Measurements from ENCODE around the gene CFAP53.

Gene CFAP53

DNA sequence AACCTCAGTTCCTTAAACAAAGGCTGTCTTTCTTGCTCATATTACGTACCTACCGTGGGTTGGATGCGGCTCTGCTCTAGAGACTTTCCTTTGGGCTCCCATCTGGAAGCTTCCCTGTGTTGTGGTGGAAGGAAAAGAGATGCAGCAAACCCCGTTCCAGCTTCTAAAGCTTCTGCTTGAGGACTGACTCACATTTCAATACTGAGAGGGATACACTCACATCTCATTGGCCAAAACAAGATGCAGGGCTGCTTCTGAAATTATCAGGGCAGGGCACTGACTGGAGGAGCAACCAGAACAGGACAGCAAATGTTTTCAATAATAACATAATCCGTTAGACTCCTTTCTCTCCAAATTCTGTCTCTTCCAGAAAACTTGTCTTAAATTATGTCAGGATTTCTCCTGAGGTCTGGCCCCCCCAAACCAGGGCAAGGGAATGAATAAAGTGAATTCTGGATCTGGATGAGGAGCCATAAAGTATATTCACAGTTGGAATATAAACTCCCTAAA is 66.9 kb downstream of the CFAP53 start:
- H3K27me3 ChIP-seq (ENCODE audit: insufficient read depth, insufficient read length): peaks cover 38% of the 10 kb centered on the region
- no peaks in the 10 kb centered on the region for H3K36me3 ChIP-seq (ENCODE audit: insufficient read depth, insufficient read length, low read length)
- no peaks in the 10 kb centered on the region; the same call in 1 of the 2 replicates for H3K9me3 ChIP-seq (ENCODE audit: insufficient read depth, low read length)
- no peak overlapping the region for H3K9ac ChIP-seq (ENCODE audit: insufficient read length, low read depth)
- DNase-seq (ENCODE audit: low read depth, low spot score): no peak
- TF ChIP-seq SUZ12 (IDR thresholded peaks at IDR 0.05; ENCODE audit: extremely low read depth, insufficient read depth, insufficient read length) (no peak), ZNF274 (IDR thresholded peaks at IDR 0.05; ENCODE audit: low read depth, low read length) (no peak), YY1 (IDR thresholded peaks at IDR 0.05; ENCODE audit: insufficient read depth, insufficient read length) (no peak)
- no peaks in the 10 kb centered on the region for H3K4me1 ChIP-seq (ENCODE audit: insufficient read depth, insufficient read length)
- H3K4me3 ChIP-seq (ENCODE audit: insufficient read length, low read depth): no peak overlapping the region

DNA sequence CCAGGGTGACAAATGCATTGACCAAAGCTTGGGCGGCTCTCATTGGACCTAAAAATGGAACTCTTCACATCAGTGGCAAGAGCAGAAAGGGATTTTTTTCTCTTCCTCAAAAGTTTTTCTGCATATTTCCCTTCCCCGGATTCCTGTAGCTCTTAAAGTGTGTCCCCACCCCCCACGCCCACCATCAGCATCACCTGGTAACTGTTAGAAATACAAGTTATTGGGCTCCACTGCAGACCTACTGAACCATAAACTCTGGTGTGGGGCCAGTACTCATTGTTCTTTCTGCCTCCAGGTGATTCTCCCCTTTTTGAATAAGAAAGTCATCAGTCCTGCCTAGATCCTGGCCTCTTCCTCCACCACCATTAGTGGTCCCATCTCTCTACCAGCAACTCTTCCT is 70.0 kb downstream of the CFAP53 start:
- H3K27me3 ChIP-seq (ENCODE audit: insufficient read depth, insufficient read length): peaks cover 61% of the 10 kb centered on the region

GRCh38 chr18:50195689-50196088 is 70.6 kb downstream of the CFAP53 start:
- no peak for DNase-seq (ENCODE audit: low read depth, low spot score)
- Histone ChIP-seq H3K27me3 (ENCODE audit: insufficient read depth, insufficient read length) (peaks cover 66% of the 10 kb centered on the region), H3K4me1 (ENCODE audit: insufficient read depth, insufficient read length) (peaks cover 4% of the 10 kb centered on the region), H3K9ac (ENCODE audit: insufficient read length, low read depth) (no peak overlapping the region), H3K9me3 (ENCODE audit: insufficient read depth, low read length) (no peaks in the 10 kb centered on the region), H3K36me3 (ENCODE audit: insufficient read depth, insufficient read length, low read length) (no peaks in the 10 kb centered on the region), H3K4me3 (ENCODE audit: insufficient read length, low read depth) (no peak overlapping the region)
- no peak for TF ChIP-seq ZNF274 (IDR thresholded peaks at IDR 0.05; ENCODE audit: low read depth, low read length)
- TF ChIP-seq SUZ12 (IDR thresholded peaks at IDR 0.05; ENCODE audit: extremely low read depth, insufficient read depth, insufficient read length): no peak
- no peak for TF ChIP-seq YY1 (IDR thresholded peaks at IDR 0.05; ENCODE audit: insufficient read depth, insufficient read length)

More for the DNA sequence above, 70.0 kb downstream of the CFAP53 start:
- H3K9ac ChIP-seq (ENCODE audit: insufficient read length, low read depth): no peak overlapping the region
- no peak for DNase-seq (ENCODE audit: low read depth, low spot score)
- TF ChIP-seq ZNF274 (IDR thresholded peaks at IDR 0.05; ENCODE audit: low read depth, low read length): no peak
- no peak for TF ChIP-seq SUZ12 (IDR thresholded peaks at IDR 0.05; ENCODE audit: extremely low read depth, insufficient read depth, insufficient read length)
- TF ChIP-seq YY1 (IDR thresholded peaks at IDR 0.05; ENCODE audit: insufficient read depth, insufficient read length): no peak
- no peak overlapping the region for H3K4me3 ChIP-seq (ENCODE audit: insufficient read length, low read depth)
- no peaks in the 10 kb centered on the region for H3K36me3 ChIP-seq (ENCODE audit: insufficient read depth, insufficient read length, low read length)
- H3K9me3 ChIP-seq (ENCODE audit: insufficient read depth, low read length): no peaks in the 10 kb centered on the region; the same call in 1 of the 2 replicates
- H3K4me1 ChIP-seq (ENCODE audit: insufficient read depth, insufficient read length): peaks cover 4% of the 10 kb centered on the region

DNA sequence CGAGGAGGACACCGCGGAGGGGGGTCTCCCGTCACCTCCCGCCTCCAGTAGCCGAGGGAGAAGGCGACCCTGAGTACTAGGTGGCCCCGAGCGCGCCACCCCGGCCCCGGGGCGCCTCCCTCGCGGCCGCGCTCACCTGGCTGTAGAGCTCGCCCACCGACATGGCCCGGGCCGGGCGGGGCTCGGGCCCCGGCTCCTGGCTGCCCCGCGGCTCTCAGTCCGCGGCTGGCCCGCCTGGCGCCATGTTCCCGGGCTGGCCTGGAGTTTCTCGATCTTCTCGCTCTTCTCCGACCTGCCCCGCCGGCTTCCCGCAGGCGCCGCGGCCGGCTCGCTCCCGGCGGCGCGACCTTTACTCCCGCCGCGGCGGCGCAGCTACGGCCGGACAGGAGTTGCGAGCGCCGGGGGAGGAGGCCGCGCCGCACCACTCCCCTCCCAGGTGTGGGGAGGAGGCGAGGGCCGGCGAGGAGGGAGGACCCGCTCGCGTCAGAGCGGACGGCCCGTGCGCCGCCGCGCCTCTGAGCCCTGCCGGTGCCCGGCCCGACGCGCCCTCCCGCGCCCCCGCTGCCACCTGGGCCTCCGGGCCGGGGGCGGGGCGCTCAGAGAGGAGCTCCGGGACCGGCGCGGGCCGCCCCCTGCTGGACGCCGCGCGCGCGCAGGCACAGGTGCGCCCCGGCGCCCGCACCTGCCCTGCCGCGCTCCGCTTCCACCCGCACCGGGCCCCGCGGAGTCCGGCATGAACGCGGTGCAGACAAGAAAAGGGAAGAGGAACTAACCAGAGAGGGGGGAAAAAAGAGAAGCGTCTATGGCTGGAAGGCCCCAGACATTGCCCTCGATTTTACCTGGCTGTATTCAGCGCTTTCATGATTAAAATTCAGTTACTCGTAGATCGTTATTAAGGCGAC is 71.4 kb downstream of the CFAP53 start, which contains the start of gene MYO5B:
MYO5B (minus strand) TSS at position 517 of the 902 bp plus-strand sequence; CDS start at position 163, 354 bp downstream.
- Histone ChIP-seq H3K9ac (ENCODE audit: insufficient read length, low read depth) (peak within 1 kb of the TSS; percentile 81), H3K4me1 (ENCODE audit: insufficient read depth, insufficient read length) (peaks cover 4% of the 10 kb centered on the region), H3K27me3 (ENCODE audit: insufficient read depth, insufficient read length) (peaks cover 66% of the 10 kb centered on the region), H3K36me3 (ENCODE audit: insufficient read depth, insufficient read length, low read length) (no peaks in the 10 kb centered on the region), H3K4me3 (ENCODE audit: insufficient read length, low read depth) (peak within 1 kb of the TSS; percentile 58), H3K9me3 (ENCODE audit: insufficient read depth, low read length) (no peaks in the 10 kb centered on the region)
- DNase-seq (ENCODE audit: low read depth, low spot score): peak; percentile 20
- TF ChIP-seq ZNF274 (IDR thresholded peaks at IDR 0.05; ENCODE audit: low read depth, low read length): no peak
- TF ChIP-seq YY1 (IDR thresholded peaks at IDR 0.05; ENCODE audit: insufficient read depth, insufficient read length): no peak
- TF ChIP-seq SUZ12 (IDR thresholded peaks at IDR 0.05; ENCODE audit: extremely low read depth, insufficient read depth, insufficient read length): peak; percentile 9

DNA sequence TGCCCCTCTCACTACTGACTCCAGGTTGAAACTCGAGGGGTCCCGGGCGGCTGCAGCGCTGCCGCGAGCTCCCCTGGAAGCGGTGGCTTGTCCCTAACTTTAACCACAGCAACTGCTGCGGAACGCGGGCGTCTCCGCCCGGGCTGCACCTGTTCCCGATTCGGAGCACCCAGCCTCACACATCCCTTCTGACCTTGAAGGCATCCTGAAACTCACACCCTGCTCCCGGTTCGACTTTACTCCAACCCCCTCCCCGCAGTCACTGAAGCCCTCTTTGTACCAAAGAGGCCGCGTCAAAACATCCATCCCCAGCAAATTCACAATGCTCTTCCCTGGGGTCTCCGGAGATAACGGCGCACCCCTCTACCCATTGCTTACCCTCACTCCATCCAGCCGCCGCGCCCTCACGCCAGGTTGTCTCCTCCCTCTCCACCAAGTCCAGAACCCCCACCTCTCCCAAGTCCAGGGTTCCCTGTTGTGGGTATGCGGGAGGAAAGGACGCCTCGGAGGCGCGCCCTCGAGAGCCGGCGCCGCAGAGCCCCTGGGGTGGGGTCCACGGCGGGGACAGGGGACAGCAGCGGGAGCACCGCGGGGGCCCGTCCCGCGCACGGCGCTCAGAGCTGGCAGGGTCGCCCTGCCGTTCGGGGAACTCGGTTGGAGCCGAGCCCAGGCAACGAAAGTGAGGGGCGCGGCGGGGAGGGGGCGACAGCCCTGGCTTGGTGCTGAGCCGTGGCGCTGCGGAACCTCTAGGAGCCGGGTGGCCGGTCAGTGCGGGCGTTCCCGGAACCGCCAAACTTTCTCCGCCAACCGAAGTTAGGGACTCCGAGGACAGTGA is 72.3 kb downstream of the CFAP53 start:
- peak overlapping the region; percentile 81 for H3K9ac ChIP-seq (ENCODE audit: insufficient read length, low read depth)
- no peak for TF ChIP-seq YY1 (IDR thresholded peaks at IDR 0.05; ENCODE audit: insufficient read depth, insufficient read length)
- TF ChIP-seq SUZ12 (IDR thresholded peaks at IDR 0.05; ENCODE audit: extremely low read depth, insufficient read depth, insufficient read length): peak; percentile 21
- TF ChIP-seq ZNF274 (IDR thresholded peaks at IDR 0.05; ENCODE audit: low read depth, low read length): no peak
- H3K4me1 ChIP-seq (ENCODE audit: insufficient read depth, insufficient read length): peaks cover 4% of the 10 kb centered on the region
- DNase-seq (ENCODE audit: low read depth, low spot score): no peak
- H3K36me3 ChIP-seq (ENCODE audit: insufficient read depth, insufficient read length, low read length): no peaks in the 10 kb centered on the region
- peaks cover 66% of the 10 kb centered on the region for H3K27me3 ChIP-seq (ENCODE audit: insufficient read depth, insufficient read length)
- peak overlapping the region; percentile 58 for H3K4me3 ChIP-seq (ENCODE audit: insufficient read length, low read depth)
- H3K9me3 ChIP-seq (ENCODE audit: insufficient read depth, low read length): no peaks in the 10 kb centered on the region

DNA sequence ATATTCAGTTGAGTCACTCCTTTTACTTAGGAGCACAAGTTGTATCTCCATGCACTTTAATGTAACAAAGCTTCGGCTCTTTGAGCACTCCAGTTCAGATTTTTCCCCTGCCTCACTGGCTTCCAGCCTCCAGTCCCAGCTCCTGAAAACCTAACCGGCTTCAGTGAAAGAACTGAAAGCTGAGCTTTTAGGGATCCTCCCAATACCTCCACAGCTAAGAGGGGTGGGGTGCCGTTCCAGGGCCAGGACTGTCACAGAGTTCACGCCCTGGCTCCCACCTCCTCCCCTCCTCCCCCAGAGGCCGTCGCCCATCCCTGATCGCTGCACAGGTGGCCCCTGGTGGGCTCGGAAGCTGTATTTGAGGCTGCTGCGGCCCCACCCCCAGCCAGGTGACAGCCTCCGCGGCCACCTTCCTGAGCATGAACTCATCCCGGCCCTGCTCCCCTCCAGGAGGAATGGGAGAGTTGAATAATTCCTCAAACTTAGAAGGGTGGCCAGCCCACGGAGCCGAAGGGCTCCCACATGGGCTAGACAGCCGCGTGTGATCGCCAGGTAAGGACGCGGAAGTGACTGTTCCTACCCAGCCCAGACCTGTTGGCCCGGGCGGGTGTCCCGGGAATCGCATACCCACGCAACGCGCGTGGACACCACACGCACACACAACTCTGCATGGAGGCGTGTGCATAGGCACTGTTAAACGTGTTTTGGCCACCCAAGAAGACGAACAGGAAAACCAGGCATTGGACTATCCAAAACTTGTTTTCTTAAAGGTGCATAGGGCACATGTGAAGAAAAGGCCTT is 73.1 kb downstream of the CFAP53 start:
- Histone ChIP-seq H3K9me3 (ENCODE audit: insufficient read depth, low read length) (no peaks in the 10 kb centered on the region), H3K4me3 (ENCODE audit: insufficient read length, low read depth) (no peak overlapping the region), H3K27me3 (ENCODE audit: insufficient read depth, insufficient read length) (peaks cover 66% of the 10 kb centered on the region), H3K36me3 (ENCODE audit: insufficient read depth, insufficient read length, low read length) (no peaks in the 10 kb centered on the region), H3K9ac (ENCODE audit: insufficient read length, low read depth) (no peak overlapping the region), H3K4me1 (ENCODE audit: insufficient read depth, insufficient read length) (peaks cover 4% of the 10 kb centered on the region)
- no peak for DNase-seq (ENCODE audit: low read depth, low spot score)
- TF ChIP-seq ZNF274 (IDR thresholded peaks at IDR 0.05; ENCODE audit: low read depth, low read length): no peak
- no peak for TF ChIP-seq SUZ12 (IDR thresholded peaks at IDR 0.05; ENCODE audit: extremely low read depth, insufficient read depth, insufficient read length)
- no peak for TF ChIP-seq YY1 (IDR thresholded peaks at IDR 0.05; ENCODE audit: insufficient read depth, insufficient read length)

Data from NT2/D1 (cell line).